ENCODE measurements around the gene CYB561A3.

GRCh38 chr11:61342207-61342803 is 19.4 kb downstream of the CYB561A3 start:
- TF ChIP-seq CTCF (IDR thresholded peaks at IDR 0.05) (no peak), CBX8 (IDR thresholded peaks at IDR 0.05) (no peak), PBX3 (IDR thresholded peaks at IDR 0.05) (no peak), BHLHE40 (IDR thresholded peaks at IDR 0.05; ENCODE audit: low read depth, low read length) (no peak), RAD21 (conservative IDR thresholded peaks at IDR 0.05 in 1 of 2, IDR thresholded peaks at IDR 0.05 in 1 of 2) (no peak), SMC3 (IDR thresholded peaks at IDR 0.05) (no peak), CEBPB (IDR thresholded peaks at IDR 0.05) (no peak), POLR2AphosphoS2 (conservative IDR thresholded peaks at IDR 0.05; ENCODE audit: low read length) (no peak), FOSL2 (IDR thresholded peaks at IDR 0.05) (no peak), FOSL2 (CRISPR knock-in tag; IDR thresholded peaks at IDR 0.05) (no peak), POLR2A (IDR thresholded peaks at IDR 0.05; ENCODE audit: low read length) (no peak)

Measured in A549 (cell line).